Left lung (tissue), 10 donors: ENCODE measurements around the gene NAALADL2. TPM values are rescaled to one million over a fixed set of nuclear protein-coding genes. Genes with fewer than 3 reads are reported as not detected.

Source experiments
- ATAC-seq: fragments of 200-7000 bp; cut with Tn5 transposase; one replicate; pipeline ENCODE4 v1.9.1; 2020; ENCODE audit warnings: moderate library complexity
- DNase-seq, 4 donors: peaks; one replicate each; pipeline ENCODE4 v3.0.0-alpha.2; 2013 to 2020
- H3K27ac ChIP-seq, 2 donors: fragments of 200-600 bp; sonication (generic) in 1 of 2; one replicate each; pipeline versions ENCODE4 v1.5.0 to v1.8.0; 2020 to 2021
- H3K27me3 ChIP-seq, 2 donors: fragments of 200-600 bp; sonication (generic) in 1 of 2; one replicate each; pipeline versions ENCODE4 v1.5.0 to v1.8.0; 2020 to 2021
- H3K36me3 ChIP-seq, 2 donors: fragments of 200-600 bp; sonication (generic) in 1 of 2; one replicate each; pipeline versions ENCODE4 v1.5.0 to v1.8.0; 2020 to 2021
- H3K4me1 ChIP-seq, 2 donors: fragments of 200-600 bp; one replicate each; pipeline ENCODE4 v1.8.0; 2021
- H3K4me3 ChIP-seq, 2 donors: fragments of 200-600 bp; sonication (generic) in 1 of 2; one replicate each; pipeline versions ENCODE4 v1.5.0 to v1.8.0; 2020 to 2021; ENCODE audit warnings: mild to moderate bottlenecking in 1 of 2
- H3K9me3 ChIP-seq, 2 donors: fragments of 200-600 bp; sonication (generic) in 1 of 2; one replicate each; pipeline versions ENCODE4 v1.5.0 to v1.8.0; 2020 to 2021
- CTCF ChIP-seq, 2 donors: fragments of 200-600 bp; sonication (generic) in 1 of 2; IDR thresholded peaks; one replicate each; pipeline versions ENCODE4 v1.5.0 to v1.8.0; 2021; ENCODE audit warnings: antibody characterized with exemption in 2 of 2
- intact Hi-C, 2 donors: fragments of 100-400 bp; cut with DNase I; formaldehyde crosslinking; loops; one replicate each; pipeline versions ENCODE4 v1.11.2 to v1.14.2; 2022
- polyA plus RNA-seq, 6 donors: library from polyadenylated mRNA; unstranded; fragments of 120-200 nt; gene quantifications; one replicate each; pipeline ENCODE4 v1.2.1, GENCODE V29; 2013; ENCODE audit not compliant: insufficient read length in 6 of 6
- total RNA-seq, 2 donors: library from RNA; stranded (reverse); fragmentation: NEBNext Ultra II Directional; extraction: Animal tissue kit (Norgen Biotek cat#: 25700); gene quantifications; one replicate each; pipeline ENCODE4 v1.2.1, GENCODE V29; 2021
- donor health status: DM: no; HTN: yes; CAD: no.
- donor health status: DM: no; HTN: no; CAD: no.

Gene NAALADL2
- total and polyA plus RNA-seq, 8 donors = 9.8 to 23.3 (median 17.8) TPM

DNA sequence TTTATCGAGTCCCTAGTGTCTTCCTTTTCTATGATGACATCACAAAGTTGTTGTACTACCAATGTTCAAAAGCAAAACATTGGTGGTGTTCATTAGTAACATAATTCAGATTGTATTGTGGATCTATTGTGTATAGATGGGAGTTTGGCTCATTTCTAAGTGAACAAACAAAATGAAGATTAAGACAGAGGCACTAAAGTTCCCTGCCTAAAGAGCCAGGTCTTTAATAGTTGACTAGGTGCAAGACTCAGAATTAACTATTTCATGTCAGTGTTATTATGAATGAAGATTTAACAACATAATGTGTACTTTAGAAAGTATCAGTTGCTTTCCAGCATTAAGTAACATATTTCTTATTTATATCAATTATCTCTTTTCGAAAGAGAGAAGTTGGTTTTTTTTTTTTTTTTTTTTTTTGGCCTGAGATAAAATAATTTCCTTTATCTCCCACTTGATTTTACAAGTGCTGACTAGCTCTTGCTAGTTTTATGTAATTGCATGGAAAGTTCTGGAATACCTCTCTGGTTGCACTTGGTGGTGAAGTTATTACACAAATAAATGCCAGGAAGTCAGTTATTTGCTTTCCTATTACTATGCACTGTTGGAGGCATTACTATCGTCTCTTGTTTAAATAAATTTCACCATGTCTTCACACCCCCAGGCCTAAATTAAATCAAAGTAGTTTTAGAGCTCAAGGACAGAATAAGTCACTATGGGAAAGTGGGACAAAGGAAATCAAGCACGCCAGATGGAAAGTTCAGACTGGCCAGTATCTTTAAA lies 48.7 kb downstream of the NAALADL2 start:
- ATAC-seq (peak; percentile 86), DNase-seq (no peak)
- TF ChIP-seq CTCF (IDR thresholded peaks at IDR 0.05) = no peak
- intact Hi-C loops = no loop called here
- H3K4me3 ChIP-seq = no peak overlapping the region
- H3K36me3 ChIP-seq = no peaks in the 10 kb centered on the region
- H3K27me3 ChIP-seq = no peaks in the 10 kb centered on the region
- H3K4me1 ChIP-seq = no peaks in the 10 kb centered on the region
- peak overlapping the region in 1 of 2 donors; percentile 42 for H3K27ac ChIP-seq
- H3K9me3 ChIP-seq = no peaks in the 10 kb centered on the region

GRCh38 chr3:174931473-174932353 lies 72.6 kb downstream of the NAALADL2 start:
- DNase-seq (peak in 2 of 4 donors; percentile 29 to 57), ATAC-seq (no peak)
- H3K27ac ChIP-seq = no peak overlapping the region
- no peaks in the 10 kb centered on the region for H3K4me1 ChIP-seq
- no peak for TF ChIP-seq CTCF (IDR thresholded peaks at IDR 0.05)
- peaks cover 0 to 2% of the 10 kb centered on the region in 2 donors for H3K9me3 ChIP-seq
- H3K27me3 ChIP-seq = no peaks in the 10 kb centered on the region
- intact Hi-C loops = no loop called here
- no peak overlapping the region for H3K4me3 ChIP-seq
- H3K36me3 ChIP-seq = no peaks in the 10 kb centered on the region

DNA sequence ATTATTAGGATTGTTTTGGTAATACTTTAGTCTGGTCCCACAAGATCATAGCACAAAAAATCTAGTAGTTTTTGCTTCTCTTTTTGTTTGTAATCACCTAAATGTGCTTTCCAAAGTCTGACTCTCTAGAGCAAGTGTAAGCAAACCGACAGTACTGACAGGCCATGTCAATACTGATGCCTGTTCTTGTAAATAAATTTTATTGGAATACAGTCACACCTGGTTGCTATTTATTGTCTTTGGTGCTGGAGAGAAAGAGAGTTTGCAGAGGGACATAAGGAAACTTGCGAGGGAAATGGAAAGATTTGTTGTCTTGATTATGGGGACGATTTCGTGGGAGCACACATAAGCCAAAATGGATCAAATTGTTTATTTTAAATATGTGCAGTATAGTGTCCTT lies 77.5 kb downstream of the NAALADL2 start:
- ATAC-seq (no peak), DNase-seq (no peak)

GRCh38 chr3:174937478-174937877 lies 78.3 kb downstream of the NAALADL2 start:
- H3K4me1 ChIP-seq = no peaks in the 10 kb centered on the region
- no peak for TF ChIP-seq CTCF (IDR thresholded peaks at IDR 0.05)
- intact Hi-C loops = no loop called here
- no peak overlapping the region for H3K27ac ChIP-seq
- H3K9me3 ChIP-seq = peaks cover 0 to 18% of the 10 kb centered on the region in 2 donors
- no peak overlapping the region for H3K4me3 ChIP-seq
- ATAC-seq = no peak
- DNase-seq = no peak
- H3K36me3 ChIP-seq = no peaks in the 10 kb centered on the region
- no peaks in the 10 kb centered on the region for H3K27me3 ChIP-seq

More for the DNA sequence above, 77.5 kb downstream of the NAALADL2 start:
- Histone ChIP-seq H3K27ac (no peak overlapping the region), H3K4me3 (no peak overlapping the region), H3K4me1 (no peaks in the 10 kb centered on the region), H3K36me3 (no peaks in the 10 kb centered on the region), H3K9me3 (peaks cover 0 to 11% of the 10 kb centered on the region in 2 donors), H3K27me3 (no peaks in the 10 kb centered on the region)
- no peak for TF ChIP-seq CTCF (IDR thresholded peaks at IDR 0.05)
- intact Hi-C loops = no loop called here

GRCh38 chr3:174938102-174938501 lies 79.0 kb downstream of the NAALADL2 start:
- Histone ChIP-seq H3K36me3 (no peaks in the 10 kb centered on the region), H3K4me3 (no peak overlapping the region), H3K27me3 (no peaks in the 10 kb centered on the region), H3K27ac (no peak overlapping the region), H3K4me1 (no peaks in the 10 kb centered on the region), H3K9me3 (peaks cover 0 to 18% of the 10 kb centered on the region in 2 donors)
- no peak for TF ChIP-seq CTCF (IDR thresholded peaks at IDR 0.05)
- ATAC-seq (no peak), DNase-seq (no peak)
- intact Hi-C loops = no loop called here
